ENCODE measurements around the gene MAFG. TPM values are rescaled to one million over a fixed set of nuclear protein-coding genes. Genes with fewer than 3 reads are reported as not detected.
A peak's percentile ranks its signal among the peaks of the same experiment; 100 is the strongest.

Gene MAFG
- total RNA-seq, 1 donor from 2014 or later = 35.8 TPM

DNA sequence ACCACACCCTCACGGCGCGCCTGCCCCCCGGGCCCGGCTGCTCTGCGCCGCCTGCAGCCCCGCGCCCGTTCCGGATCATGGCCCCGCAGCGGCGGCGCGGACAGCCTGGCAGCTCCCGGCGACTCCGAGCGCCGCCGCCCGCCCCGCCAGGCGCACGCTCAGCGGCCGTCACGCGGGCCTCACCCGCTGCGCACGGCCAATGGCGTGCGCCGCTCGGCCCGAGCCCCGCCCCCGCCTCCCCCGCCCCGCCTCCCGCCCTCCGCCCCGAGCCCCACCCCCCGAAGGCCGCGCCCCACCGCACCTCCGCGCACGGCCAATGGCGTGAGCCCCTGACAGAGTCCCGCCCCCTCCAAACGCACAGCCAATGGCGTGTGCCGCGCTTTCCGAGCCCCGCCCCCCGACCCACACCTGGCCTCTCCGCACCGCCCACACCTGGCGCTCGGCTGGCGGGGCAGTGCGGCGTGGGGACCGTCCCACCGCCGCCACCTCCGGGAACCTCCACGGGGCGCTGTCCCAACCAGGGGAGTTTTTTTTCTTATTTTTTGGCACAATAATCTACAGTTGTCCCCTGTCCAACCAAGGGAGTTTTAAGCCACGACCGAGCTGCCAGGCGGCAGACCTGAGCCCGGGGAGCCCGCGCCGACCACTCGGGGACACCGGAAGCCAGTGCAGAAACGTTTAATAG lies 16.1 kb downstream of the MAFG start, which contains the start of gene PCYT2:
PCYT2 (minus strand) TSS at position 123 of the 685 bp plus-strand sequence; CDS start at position 79, 44 bp downstream.
- peaks cover 61% of the 10 kb centered on the region for H4K20me1 ChIP-seq (ENCODE audit: insufficient read depth, low read length)
- peaks cover 20% of the 10 kb centered on the region for H3K79me2 ChIP-seq (ENCODE audit: insufficient read depth, low read length)
- H3K9me3 Mint-ChIP-seq (ENCODE audit: unreplicated experiment) = peaks cover 1% of the 10 kb centered on the region
- H2AFZ ChIP-seq (ENCODE audit: low read depth, low read length) = peak within 1 kb of the TSS; percentile 62
- H3K4me1 ChIP-seq (ENCODE audit: insufficient read depth, low read length) = peaks cover 10% of the 10 kb centered on the region
- FAIRE-seq (no peak), DNase-seq (ENCODE audit: low read depth) (peak; percentile 51)
- H3K4me3 Mint-ChIP-seq (ENCODE audit: unreplicated experiment) = peak within 1 kb of the TSS; percentile 90
- peak within 1 kb of the TSS; percentile 53 for H3K27ac Mint-ChIP-seq (ENCODE audit: unreplicated experiment)
- H3K36me3 ChIP-seq (ENCODE audit: insufficient read depth, low read length) = peaks cover 6% of the 10 kb centered on the region
- H3K4me2 ChIP-seq (ENCODE audit: low read length) = peak within 1 kb of the TSS; percentile 88
- H3K4me3 ChIP-seq (ENCODE audit: insufficient read depth, low read depth, low read length) = peak within 1 kb of the TSS; percentile 61
- H3K27me3 ChIP-seq (ENCODE audit: insufficient read depth, low read length) = no peaks in the 10 kb centered on the region
- no peak within 1 kb of the TSS for H3K27ac ChIP-seq (ENCODE audit: low read depth, low read length)
- no peaks in the 10 kb centered on the region for H3K9me3 ChIP-seq (ENCODE audit: insufficient read depth, low read depth, low read length)
- peaks cover 12% of the 10 kb centered on the region for H3K36me3 Mint-ChIP-seq (ENCODE audit: low read depth, unreplicated experiment)
- H3K27me3 Mint-ChIP-seq (ENCODE audit: low read depth, unreplicated experiment) = no peaks in the 10 kb centered on the region
- H3K9ac ChIP-seq (ENCODE audit: low read length) = peak within 1 kb of the TSS; percentile 72
- TF ChIP-seq CTCF (IDR thresholded peaks at IDR 0.05; ENCODE audit: insufficient read depth, low read depth, low read length) (no peak), EZH2 (IDR thresholded peaks at IDR 0.05; ENCODE audit: insufficient read depth, low read length) (no peak)
- H3K4me1 Mint-ChIP-seq (ENCODE audit: low read depth, unreplicated experiment) = peaks cover 2% of the 10 kb centered on the region

GRCh38 chr17:81910840-81911276 lies 16.7 kb downstream of the MAFG start:
- peaks cover 2% of the 10 kb centered on the region for H3K4me1 Mint-ChIP-seq (ENCODE audit: low read depth, unreplicated experiment)
- H3K36me3 ChIP-seq (ENCODE audit: insufficient read depth, low read length) = peaks cover 6% of the 10 kb centered on the region

More at GRCh38 chr17:81910840-81911276, 16.7 kb downstream of the MAFG start:
- H3K9ac ChIP-seq (ENCODE audit: low read length) = peak overlapping the region; percentile 72
- DNase-seq (ENCODE audit: low read depth) = no peak
- TF ChIP-seq CTCF (IDR thresholded peaks at IDR 0.05; ENCODE audit: insufficient read depth, low read depth, low read length) = no peak
- TF ChIP-seq EZH2 (IDR thresholded peaks at IDR 0.05; ENCODE audit: insufficient read depth, low read length) = no peak
- no peak overlapping the region for H3K27ac Mint-ChIP-seq (ENCODE audit: unreplicated experiment)
- H3K4me3 Mint-ChIP-seq (ENCODE audit: unreplicated experiment) = peak overlapping the region; percentile 90
- H3K4me1 ChIP-seq (ENCODE audit: insufficient read depth, low read length) = peaks cover 10% of the 10 kb centered on the region
- no peak for FAIRE-seq
- no peak overlapping the region for H3K27ac ChIP-seq (ENCODE audit: low read depth, low read length)
- H3K9me3 Mint-ChIP-seq (ENCODE audit: unreplicated experiment) = peaks cover 1% of the 10 kb centered on the region
- H3K27me3 Mint-ChIP-seq (ENCODE audit: low read depth, unreplicated experiment) = no peaks in the 10 kb centered on the region
- H3K79me2 ChIP-seq (ENCODE audit: insufficient read depth, low read length) = peaks cover 15% of the 10 kb centered on the region
- peaks cover 58% of the 10 kb centered on the region for H4K20me1 ChIP-seq (ENCODE audit: insufficient read depth, low read length)
- H3K36me3 Mint-ChIP-seq (ENCODE audit: low read depth, unreplicated experiment) = peaks cover 12% of the 10 kb centered on the region
- no peaks in the 10 kb centered on the region for H3K9me3 ChIP-seq (ENCODE audit: insufficient read depth, low read depth, low read length)
- H2AFZ ChIP-seq (ENCODE audit: low read depth, low read length) = peak overlapping the region; percentile 62
- peak overlapping the region; percentile 61 for H3K4me3 ChIP-seq (ENCODE audit: insufficient read depth, low read depth, low read length)
- H3K4me2 ChIP-seq (ENCODE audit: low read length) = peak overlapping the region; percentile 88
- H3K27me3 ChIP-seq (ENCODE audit: insufficient read depth, low read length) = no peaks in the 10 kb centered on the region

Measured in astrocyte (in vitro differentiated cells and primary cell).